NCI-H146 treated with DMSO at 0.1 percent for 48 hours (cell line): Measurements from ENCODE around the gene PLXNA2.
A peak's percentile ranks its signal among the peaks of the same experiment; 100 is the strongest.

Source experiments
- DNase-seq: peaks from one replicate; lab custom pipeline; 2025; ENCODE audit not compliant: unreplicated experiment; lab: John Stamatoyannopoulos, UW

Gene PLXNA2

DNA sequence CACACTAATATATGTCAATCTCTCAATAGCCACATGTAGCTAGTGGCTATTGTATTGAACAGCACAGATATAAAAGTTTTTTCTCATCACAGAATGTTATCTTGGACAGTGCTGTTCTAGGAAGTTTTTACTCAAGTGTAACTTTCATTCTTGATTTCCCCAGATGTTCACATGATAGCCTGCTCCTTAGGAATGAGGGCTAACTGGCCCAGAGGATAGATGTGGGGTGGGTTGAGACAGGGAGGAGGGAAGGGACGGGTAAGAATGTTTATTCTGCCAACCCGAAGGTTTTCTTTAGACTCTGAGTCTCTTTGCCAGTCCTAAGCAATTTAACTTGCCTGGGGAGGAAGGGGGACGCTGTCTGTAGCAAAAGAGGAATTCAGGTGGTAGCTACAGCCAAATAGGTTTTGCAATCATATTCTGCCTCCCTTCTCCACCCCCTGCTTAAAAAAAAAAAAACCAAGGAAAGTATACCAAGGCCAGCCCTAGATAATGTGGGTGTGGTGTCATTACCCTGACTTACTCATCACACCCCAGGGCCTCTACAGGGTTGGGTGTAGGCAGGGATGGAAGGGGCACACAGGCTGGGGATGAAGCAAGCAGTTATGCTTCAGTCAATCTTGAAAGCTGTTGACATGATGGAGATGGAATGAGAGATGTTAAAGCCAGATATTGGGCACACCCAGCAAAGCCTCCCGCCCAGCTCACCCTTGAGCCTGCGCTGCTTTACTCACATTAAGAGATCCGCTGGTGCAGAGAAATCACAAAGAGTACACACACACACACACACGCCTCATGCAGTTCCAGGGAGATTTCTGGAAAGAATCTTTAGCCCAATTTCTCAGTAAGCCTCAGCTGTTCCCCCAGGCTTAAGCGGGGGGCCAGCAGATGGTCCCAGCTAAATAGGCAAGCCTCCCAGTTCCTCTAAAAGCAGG, 59.9 kb downstream of the PLXNA2 start:
- DNase-seq = no peak

DNA sequence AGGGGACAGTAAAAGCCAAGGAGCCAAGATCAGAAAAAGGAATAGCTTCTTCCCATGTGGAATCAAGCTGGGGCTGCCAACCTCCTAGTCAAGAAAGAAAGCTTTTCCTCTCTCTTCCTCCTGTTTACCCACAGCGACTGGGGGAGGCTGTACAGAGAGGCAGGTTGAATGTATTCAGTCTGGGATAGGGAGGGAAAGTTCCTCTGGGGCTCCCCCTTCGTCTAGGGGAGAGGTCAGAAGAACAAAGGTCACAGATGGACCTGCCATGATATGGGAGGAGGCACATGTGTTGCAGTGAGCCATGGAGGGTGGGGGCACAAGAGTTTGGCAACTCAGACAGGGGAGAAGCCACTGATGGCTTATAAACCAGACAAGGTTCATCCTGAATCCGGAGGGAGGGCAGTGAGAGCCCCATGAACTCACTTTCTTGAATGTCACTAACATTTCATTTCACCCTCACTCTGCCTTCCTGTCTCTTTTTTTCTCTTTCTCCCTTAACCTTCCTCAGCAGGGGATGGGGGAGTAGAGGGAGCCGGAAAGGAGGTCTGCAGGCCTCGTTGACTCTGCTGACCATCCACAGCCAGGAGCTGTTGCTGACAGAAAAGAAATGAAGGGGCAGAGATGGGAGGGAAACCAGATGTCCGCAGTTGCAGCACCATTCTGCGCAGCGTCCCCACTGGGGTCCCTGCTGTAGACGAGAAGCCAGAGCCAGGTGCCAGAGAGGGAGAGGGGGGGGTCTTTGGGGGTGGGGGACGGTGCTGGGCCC, 61.1 kb downstream of the PLXNA2 start:
- no peak for DNase-seq

DNA sequence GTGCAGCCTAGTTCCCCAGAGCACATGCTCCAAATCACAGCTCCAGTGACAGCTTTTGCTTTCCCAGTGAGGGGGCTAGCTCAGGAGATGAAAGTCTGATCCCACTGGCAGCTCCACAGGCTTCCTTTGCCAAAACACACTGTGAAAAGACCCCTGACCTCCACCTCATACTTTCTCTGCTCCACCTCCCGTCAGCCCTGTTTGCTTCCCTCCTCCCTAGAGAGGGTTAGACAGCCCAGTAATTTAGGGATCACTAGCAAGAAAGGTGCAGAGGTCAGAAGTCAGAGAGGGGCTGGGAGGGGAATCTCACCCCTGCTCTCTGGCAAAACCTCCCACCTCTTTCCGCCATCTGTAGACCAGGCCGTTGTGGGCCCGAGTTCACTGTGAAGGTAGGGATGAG, 62.8 kb downstream of the PLXNA2 start:
- DNase-seq = no peak

DNA sequence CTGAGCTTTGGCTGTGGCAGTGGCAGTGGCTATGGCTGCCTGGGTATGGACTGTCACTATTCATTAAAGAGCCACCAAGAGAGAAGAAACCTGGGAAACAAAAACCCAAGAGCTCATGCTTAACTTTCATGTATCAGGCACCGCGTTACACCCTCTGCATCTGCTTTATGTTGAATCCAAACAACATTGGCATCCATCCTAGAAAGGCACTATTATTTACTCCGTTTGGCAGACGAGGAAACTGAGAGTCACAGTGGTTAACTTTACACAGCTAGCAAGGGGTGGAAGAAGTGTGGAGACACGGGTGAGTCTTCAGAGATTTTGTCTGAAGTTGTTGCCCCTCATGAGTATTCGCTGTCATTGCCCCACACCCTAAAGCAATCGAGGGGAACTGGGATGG, 63.8 kb downstream of the PLXNA2 start:
- no peak for DNase-seq

DNA sequence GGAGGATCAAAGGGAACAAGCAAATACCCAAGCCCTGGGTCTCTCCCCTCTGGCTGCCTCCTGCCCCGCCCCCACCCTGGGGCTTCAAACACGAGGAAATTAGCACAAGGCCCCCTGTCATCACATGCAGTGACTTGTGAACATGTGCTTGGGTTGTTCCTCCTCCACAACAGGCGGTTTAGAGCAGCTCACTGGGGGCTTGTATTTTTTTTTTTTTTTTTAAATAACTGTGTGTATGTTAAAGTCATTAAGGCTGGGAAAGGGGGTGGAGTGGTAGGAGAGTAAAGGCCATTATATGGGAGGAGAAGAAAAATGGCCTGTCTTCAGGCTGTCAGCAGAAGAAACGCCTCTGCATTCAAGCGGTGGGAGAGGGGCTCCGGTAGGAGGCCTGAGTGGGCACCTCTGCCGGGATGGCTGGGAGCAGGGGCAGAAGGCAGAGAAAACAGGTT, 64.2 kb downstream of the PLXNA2 start:
- DNase-seq = no peak

DNA sequence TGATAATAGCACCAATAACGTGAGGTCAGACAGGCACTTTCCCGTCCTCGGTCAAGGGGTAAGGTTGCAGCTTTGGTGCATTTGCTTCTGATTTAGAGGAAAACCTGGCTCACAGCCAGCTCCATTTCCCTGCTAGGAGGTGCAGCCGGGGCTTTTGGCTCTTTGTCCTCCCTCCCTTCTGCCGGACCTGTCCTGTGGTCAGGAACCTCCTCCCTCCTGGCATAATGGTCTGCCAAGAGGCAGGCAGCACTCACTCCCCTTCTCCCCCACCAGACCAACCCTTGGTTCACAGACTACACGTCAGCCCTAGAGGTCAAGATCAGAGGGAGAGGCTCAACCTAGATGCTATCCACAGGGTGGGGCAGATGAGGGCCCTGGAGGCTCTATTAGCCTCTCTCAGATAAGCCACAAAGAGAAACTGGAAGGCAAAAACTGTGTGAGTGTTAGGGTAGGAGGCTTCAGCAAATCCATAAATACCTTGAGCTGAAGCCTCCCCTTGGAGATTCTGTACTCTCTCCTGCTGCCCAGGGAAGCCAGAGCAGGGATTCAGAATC, 64.8 kb downstream of the PLXNA2 start:
- DNase-seq = no peak

DNA sequence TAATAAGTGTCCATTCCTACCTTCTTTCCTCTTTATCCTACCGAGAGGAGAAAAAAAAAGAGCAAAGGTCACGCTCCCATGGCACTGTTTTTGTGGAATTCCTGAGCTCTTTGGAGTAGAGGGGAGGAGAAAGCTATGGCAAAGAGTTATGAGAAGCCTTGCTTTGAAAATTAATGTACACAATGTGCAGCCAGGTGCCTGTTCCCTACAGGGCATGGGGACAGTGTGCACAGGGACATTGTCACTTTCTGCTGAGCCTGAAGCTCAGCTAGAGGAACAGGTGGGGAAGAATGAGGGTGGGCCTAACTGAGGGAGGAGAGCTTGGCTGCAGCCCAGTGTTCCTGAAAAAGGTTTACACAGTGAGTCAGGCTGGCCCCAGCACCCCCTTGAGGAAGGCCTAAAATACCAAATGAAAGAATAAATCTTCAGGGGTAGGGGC, 66.1 kb downstream of the PLXNA2 start:
- DNase-seq = peak; percentile 58

DNA sequence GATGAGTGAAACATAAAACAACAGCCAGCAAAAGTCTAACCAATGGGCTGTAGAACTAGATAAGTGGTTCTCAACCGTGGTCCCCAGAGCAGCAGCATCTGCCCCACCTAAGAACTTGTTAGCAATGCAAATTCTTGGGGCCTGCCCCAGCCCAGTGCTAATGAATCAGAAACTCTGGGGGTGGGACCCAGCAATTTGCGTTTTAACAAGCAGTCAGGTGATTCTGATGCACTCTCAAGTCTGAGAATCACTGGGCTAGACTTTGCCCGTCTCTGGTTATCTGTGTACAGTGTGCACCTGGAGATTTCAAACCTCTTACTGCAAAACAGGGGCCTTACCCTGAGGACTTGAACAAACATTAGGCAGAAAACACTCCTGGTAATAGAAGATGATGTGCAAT, 66.5 kb downstream of the PLXNA2 start:
- DNase-seq = peak; percentile 49

DNA sequence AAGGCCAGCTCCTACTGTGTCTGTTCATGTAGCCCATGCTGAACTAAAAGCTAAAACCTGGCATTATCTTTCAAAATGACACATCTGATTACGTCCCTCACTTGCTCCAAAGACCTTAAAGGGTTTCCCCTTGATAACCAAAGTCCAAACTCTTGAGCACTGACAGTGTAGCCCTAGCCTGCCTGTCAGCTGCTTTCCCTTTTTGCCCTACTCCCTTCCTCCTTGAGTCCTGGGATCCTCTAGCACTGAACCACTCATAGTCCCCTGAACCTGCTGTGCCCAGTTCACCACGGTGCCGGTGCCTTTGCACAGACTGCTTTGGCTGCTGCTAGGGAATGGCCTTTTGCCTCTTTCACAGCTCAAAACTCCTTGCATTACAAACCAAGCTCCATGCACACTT, 67.5 kb downstream of the PLXNA2 start:
- DNase-seq = no peak

DNA sequence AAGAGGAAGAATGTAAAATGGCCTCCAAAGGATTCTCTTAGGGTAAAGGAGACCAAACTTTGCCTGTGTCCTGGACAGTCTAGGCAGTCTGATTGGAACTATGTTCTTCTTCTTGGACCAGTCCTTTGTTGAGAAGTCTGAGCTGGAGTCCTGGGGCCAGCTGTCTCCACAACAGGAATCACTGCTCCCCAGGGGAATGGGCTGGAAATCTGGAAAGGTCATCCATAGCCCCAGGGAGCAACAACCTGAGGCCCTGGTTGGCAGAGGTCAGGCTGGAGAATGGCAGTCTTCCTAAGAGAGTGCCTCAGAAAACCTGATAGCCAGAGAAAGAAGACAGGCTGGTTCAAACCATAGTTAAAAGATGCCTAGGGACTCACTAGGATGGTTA, 68.7 kb downstream of the PLXNA2 start:
- no peak for DNase-seq

DNA sequence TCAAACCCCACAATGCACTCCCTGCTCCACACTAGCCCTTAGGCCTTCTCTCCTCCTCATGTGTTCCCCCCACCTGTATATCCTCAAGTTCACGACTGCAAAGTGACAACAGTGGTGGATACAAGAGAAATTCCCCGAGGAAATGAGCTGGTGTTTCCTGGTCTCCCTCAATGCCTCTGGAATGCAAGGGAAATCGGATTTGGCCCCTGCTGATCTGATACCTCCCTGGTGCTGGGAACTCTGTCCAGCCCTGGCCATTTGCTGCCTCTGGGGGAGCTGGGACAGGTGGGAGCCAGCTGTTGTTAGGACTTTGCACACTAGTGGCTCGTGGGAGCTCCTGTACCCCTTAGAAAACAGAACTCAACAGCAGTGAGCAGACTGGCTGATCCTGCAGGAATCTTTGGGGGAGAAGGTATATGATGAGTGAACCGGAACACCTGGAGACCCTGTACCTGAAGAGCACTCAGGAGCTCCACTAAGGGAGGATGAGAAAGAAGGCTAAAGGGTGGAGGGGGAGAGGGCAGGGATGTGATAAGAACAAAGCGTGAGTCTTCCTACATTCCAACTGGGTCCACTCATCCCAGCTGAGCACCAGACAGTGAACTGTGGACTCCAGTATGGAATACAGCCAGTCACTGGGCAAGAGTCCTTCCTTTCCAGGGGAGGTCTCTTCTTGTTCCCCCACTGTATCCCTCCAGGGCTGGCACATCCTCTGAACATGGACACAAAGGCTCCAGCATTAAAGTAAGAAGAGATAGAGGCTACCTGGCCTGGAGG, 69.3 kb downstream of the PLXNA2 start:
- DNase-seq = no peak

DNA sequence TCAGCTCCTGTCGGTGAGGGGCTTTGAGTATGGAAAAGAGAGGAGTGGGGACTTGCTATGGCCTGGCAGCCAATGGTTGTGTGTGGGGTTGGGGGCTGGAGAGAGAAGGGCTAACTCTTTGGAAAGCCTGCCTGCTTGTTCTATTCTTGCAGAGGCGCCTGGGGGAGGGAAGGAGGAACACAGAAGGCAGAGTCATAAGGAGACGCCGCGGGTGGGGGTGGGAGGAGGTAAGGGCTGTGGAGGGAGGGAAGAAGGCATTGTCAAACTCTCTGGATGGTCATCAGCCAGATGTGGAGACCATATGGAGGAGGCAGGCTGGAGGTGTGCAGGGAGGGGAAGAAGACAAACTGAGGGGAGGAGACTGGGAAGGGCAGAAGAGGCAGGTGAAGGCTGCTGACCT, 70.0 kb downstream of the PLXNA2 start:
- DNase-seq = no peak

DNA sequence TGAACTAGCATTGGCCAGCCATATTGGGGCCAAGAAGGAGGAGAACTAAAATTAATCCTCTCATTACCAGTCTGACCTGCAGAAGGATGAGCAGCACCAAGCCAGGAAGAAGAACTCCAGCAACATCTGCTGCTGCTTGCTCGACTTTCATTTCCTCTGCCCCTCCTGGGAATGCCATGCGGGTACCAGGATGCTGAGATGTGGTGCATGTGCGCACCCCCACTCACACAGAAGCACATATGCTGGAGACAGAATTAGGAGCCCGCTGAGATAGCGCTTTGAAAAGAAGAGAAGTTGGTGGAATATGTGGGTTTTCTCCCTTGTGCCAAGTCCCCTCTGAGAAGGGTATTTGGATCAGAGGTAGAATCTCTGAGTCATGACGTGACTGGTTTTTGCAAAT, 70.4 kb downstream of the PLXNA2 start:
- DNase-seq = no peak

DNA sequence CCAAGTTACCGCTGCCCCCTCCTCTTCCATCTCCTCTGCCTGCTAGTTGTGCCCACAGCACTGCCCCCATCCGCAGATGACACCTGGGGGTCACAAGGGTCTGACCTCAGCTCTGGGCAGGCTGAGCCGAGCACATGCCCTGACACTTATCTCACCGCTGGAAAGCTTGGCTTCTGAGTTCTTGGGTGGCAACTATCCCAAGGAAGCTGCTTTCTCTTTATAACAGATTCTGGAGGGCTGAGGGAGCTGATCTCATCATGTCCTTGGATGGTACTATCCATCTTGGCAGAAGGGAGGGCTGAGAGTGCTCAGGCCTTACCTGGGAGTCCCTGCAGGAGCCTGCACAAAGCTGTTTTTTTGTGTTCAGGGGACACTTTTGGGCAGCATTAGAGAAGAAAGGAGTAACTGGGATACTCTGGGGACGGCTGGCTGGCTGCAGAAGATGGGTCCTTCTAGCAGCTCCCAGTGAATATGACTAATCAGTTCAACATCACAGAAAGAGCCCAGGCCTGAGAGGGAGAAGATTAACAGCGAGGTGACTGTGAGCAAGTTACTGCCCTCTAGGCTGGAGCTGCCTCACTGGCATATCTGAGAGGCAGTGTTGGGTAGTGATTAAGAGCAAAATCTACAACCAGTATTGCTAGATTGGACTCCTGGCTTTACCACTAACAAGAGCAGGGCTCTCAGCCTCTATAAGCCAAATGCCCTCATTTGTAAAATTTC, 71.6 kb downstream of the PLXNA2 start:
- DNase-seq = no peak

DNA sequence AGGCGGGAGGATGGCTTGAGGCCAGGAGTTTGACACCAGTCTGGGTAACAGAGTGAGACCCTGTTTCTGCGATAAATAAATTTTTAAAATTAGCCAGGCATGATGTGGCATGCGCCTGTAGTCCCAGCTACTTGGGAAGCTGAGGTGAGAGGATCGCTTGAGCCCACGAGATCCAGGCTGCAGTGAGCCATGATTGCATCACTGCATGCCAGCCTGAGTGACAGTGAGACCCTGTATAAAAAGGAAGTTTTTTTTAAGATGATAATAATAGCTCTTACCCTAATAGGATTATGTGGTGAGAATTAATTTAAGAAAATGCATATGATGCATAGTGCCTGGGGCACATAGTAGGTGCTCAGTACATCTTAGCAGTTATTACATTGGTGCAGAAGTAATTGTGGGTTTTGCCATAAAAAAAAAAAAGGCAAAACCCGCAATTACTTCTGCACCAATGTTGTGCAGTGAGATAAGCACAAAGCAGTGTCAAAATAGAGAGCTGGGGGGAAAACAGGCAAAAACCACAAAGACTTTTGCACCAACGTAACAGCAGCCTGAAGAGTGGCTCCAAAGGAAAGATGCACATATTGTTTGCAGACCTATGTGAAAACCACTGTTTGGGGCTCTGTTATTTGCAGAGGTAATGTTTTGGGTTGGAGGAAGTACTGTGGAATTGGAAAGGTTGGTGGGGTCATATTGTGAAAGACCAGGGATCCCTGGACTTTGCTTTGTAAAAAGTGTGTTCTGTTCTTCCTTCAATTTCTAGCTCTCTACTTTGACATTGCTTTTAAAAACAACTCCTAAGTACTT, 72.4 kb downstream of the PLXNA2 start:
- no peak for DNase-seq

DNA sequence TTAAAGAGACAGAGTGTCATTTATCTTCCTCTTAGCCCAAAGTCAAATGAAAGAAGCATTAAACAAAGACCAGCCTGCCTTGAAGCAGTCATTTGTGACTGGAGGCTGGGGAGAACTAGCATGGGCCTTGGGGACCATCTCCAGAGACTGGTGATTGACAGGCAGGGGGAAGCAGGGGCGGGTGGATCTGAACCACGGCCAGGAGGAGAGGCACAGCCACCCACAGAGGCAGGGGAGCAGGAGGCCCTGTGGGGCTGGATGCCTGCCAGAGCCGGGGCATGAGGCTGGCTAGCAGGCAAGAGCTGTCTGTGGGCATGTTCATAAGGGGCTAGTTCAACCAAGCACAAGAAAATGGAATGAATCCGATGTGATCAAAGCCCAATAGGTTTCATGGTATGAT, 73.9 kb downstream of the PLXNA2 start:
- DNase-seq = no peak

DNA sequence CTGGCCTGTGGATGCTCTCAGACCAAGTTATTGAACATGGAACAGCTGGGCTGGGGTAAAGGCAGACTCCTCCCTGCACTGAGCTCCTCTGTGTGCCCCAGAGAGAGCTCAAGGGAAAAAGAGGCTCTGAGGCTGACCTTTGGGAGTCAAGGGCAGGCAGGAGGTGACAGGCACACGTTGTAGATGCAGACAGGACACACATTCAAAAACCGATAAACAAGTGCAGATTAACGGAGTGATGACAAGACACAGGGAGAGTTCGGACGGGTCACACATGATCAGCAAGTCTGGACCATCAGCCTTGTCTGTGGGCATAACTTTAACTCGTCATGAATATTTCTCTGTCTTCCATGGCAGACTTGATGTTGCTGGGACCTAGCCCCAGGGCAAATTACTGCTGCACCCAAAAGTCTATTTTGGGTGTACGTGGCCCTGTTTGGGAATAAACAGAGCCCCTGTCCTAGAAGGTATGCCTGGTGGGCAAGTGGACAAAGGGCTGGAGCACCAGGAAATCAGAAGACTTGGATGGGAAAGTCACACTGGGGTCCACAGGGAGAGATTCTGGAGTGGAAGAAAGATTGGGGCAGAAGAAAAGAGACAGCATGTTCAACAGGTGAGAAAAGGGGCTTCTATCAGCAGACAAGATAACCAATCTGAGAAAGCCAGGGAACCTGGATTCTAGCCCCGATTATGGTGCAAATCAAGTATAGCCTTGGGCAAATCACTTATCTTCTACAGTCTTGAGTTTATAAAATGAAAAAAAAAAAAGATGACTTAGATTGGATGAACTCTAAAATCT, 74.9 kb downstream of the PLXNA2 start:
- DNase-seq = no peak

DNA sequence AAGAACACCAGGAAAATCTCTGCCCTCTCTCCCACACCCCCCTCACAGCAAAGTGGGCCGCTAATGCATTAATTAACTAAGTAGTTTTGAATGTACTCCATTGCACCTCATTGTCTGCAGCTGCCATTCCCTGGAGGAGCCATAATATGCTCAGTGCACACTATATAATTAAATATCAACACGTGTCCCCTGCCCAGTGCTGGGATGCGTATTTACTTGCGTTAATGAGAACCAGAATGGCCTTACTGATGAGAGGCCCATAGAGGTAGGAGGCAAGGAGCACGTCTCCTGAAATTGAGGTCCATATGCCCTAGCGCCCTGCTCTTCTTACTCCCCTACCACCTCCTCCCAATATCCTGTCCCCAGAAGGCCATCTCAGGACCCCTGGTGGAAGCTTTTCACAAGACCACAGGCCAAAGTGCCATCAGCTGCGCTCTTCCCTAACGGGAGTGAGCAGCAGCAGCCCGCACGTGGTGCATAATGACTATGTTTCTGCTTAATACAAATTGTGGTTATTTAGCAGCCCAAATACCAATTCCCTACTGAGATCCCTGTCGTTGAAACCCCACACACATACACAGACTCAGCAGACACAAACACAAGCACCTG, 76.8 kb downstream of the PLXNA2 start:
- peak; percentile 74 for DNase-seq
